ENCODE measurements around the gene UCN. TPM values are rescaled to one million over a fixed set of nuclear protein-coding genes. Genes with fewer than 3 reads are reported as not detected.

The UCN gene
- total and polyA plus RNA-seq, 2 donors (not counting 3 experiments of a cell fraction or from before 2014, with no cell fraction given): 0.75 to 1.2 TPM

DNA sequence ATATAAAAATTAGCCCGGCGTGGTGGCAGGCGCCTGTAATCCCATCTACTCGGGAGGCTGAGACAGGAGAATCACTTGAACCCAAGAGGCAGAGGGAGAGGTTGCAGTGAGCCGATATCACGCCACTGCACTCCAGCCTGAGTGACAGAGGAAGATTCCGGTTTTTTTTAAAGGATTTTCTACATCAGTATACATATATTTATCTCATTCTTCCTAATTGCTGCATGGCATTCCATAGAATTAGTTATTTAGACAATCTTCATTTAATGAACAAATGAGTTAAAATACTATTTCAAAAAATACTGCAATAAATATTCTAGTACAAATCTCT, 46.3 kb upstream of the UCN start:
- ChIA-PET CTCF (interaction anchor here (0.6 to 2.1 kb wide), 3 partner anchors 15 to 288 kb away, joined by 3 to 5 read pairs (median 4); partner anchors contain the start of gene EIF2B4), POLR2A (no interaction called here)
- Histone ChIP-seq H2AFZ (ENCODE audit: low read depth, low read length) (no peak overlapping the region), H3K36me3 (ENCODE audit: control insufficient read depth in 2 of 2, extremely low read depth in 1 of 2, insufficient read depth in 2 of 2, low read length in 2 of 2) (no peaks in the 10 kb centered on the region), H3K9me3 (replicated peaks; ENCODE audit: control insufficient read depth, insufficient read depth, low read length) (no peaks in the 10 kb centered on the region), H3K4me1 (ENCODE audit: control insufficient read depth, extremely low read depth, insufficient read depth, low read length) (peaks cover 16% of the 10 kb centered on the region), H4K20me1 (replicated peaks; ENCODE audit: control insufficient read depth, extremely low read depth, insufficient read depth, low read length) (peaks cover 3% of the 10 kb centered on the region), H3K4me2 (ENCODE audit: insufficient read depth, low read length) (no peak overlapping the region), H3K9me1 (replicated peaks; ENCODE audit: control insufficient read depth, extremely low read depth, insufficient read depth, low read length) (no peaks in the 10 kb centered on the region), H3K27me3 (ENCODE audit: control insufficient read depth in 2 of 2, insufficient read depth in 2 of 2, low read length in 2 of 2) (no peaks in the 10 kb centered on the region), H3K9ac (replicated peaks; ENCODE audit: extremely low read depth, insufficient read depth, low read length) (no peak overlapping the region), H3K27ac (ENCODE audit: insufficient read depth, low read depth, low read length) (no peak overlapping the region), H3K79me2 (ENCODE audit: control insufficient read depth, insufficient read depth, low read length) (peaks cover 76% of the 10 kb centered on the region), H3K4me3 (replicated peaks in 1 of 3; ENCODE audit: insufficient read depth in 1 of 3, low read depth in 1 of 3, low read length in 3 of 3) (no peak overlapping the region)
- no peak for FAIRE-seq
- intact Hi-C loops (cut with micrococcal nuclease) (no loop called here), dilution Hi-C loops (cut with MboI; ENCODE audit: extremely low pct_ligation_motif_present, low sequenced_read_pairs) (no loop called here)
- no TSS peak for BruUV-seq (replicated peaks)
- no peak for DNase-seq (ENCODE audit: low read depth, low spot score)
- TF ChIP-seq JUN (IDR thresholded peaks at IDR 0.05; ENCODE audit: borderline replicate concordance, insufficient read depth, insufficient read length, low read depth) (no peak), POLR2AphosphoS5 (IDR thresholded peaks at IDR 0.05; ENCODE audit: insufficient read depth, low read depth, low read length) (no peak), MYC (IDR thresholded peaks at IDR 0.05; ENCODE audit: low read depth, low read length) (no peak), GATA2 (IDR thresholded peaks at IDR 0.05; ENCODE audit: insufficient read depth, insufficient read length, low read depth, low read length) (no peak), POLR2A (IDR thresholded peaks at IDR 0.05; ENCODE audit: low read depth, low read length) (no peak), CTCF (IDR thresholded peaks at IDR 0.05; ENCODE audit: extremely low read depth in 1 of 2, insufficient read depth in 1 of 2, low read depth in 1 of 2, low read length in 2 of 2) (no peak), FOS (IDR thresholded peaks at IDR 0.05; ENCODE audit: borderline replicate concordance, insufficient read depth, low read length) (no peak)
- TF ChIP-seq, protein P1, sequence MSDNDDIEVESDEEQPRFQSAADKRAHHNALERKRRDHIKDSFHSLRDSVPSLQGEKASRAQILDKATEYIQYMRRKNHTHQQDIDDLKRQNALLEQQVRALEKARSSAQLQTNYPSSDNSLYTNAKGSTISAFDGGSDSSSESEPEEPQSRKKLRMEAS (IDR thresholded peaks at IDR 0.05; ENCODE audit: insufficient read depth, insufficient read length): no peak

All from endothelial cell of umbilical vein (primary cell).